NB4 (cell line): Measurements from ENCODE around the gene CACTIN.

ENCODE experiments used
- DNase-seq: peaks from one replicate; pipeline ENCODE4 v3.0.0; 2010; ENCODE audit warnings: low read depth
- H3K4me3 ChIP-seq: one replicate; pipeline ENCODE4 v1.5.1; 2011; ENCODE audit warnings: mild to moderate bottlenecking, low read depth, low read length, moderate library complexity
- MAX ChIP-seq: IDR thresholded peaks from 2 replicates; pipeline ENCODE4 v1.6.1; 2011; ENCODE audit warnings: low read depth, low read length
- MYC ChIP-seq: IDR thresholded peaks from 2 replicates; pipeline ENCODE4 v1.6.1; 2011; ENCODE audit warnings: low read depth, low read length
- POLR2A ChIP-seq: IDR thresholded peaks from 2 replicates; pipeline ENCODE4 v1.6.1; 2011; ENCODE audit warnings: mild to moderate bottlenecking; ENCODE audit not compliant: insufficient read length; ENCODE audit errors: extremely low read depth
- TF ChIP-seq, protein P1 (sequence below): IDR thresholded peaks from one replicate; pipeline ENCODE4 v1.5.1; 2012; ENCODE audit warnings: low read depth, low read length

Gene CACTIN

GRCh38 chr19:3671680-3672574, 45.3 kb upstream of the CACTIN start:
- DNase-seq: no peak
- no peak overlapping the region for H3K4me3 ChIP-seq
- TF ChIP-seq, protein P1, sequence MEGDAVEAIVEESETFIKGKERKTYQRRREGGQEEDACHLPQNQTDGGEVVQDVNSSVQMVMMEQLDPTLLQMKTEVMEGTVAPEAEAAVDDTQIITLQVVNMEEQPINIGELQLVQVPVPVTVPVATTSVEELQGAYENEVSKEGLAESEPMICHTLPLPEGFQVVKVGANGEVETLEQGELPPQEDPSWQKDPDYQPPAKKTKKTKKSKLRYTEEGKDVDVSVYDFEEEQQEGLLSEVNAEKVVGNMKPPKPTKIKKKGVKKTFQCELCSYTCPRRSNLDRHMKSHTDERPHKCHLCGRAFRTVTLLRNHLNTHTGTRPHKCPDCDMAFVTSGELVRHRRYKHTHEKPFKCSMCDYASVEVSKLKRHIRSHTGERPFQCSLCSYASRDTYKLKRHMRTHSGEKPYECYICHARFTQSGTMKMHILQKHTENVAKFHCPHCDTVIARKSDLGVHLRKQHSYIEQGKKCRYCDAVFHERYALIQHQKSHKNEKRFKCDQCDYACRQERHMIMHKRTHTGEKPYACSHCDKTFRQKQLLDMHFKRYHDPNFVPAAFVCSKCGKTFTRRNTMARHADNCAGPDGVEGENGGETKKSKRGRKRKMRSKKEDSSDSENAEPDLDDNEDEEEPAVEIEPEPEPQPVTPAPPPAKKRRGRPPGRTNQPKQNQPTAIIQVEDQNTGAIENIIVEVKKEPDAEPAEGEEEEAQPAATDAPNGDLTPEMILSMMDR: no peak
- no peak for TF ChIP-seq MAX
- no peak for TF ChIP-seq MYC
- TF ChIP-seq POLR2A: no peak

DNA sequence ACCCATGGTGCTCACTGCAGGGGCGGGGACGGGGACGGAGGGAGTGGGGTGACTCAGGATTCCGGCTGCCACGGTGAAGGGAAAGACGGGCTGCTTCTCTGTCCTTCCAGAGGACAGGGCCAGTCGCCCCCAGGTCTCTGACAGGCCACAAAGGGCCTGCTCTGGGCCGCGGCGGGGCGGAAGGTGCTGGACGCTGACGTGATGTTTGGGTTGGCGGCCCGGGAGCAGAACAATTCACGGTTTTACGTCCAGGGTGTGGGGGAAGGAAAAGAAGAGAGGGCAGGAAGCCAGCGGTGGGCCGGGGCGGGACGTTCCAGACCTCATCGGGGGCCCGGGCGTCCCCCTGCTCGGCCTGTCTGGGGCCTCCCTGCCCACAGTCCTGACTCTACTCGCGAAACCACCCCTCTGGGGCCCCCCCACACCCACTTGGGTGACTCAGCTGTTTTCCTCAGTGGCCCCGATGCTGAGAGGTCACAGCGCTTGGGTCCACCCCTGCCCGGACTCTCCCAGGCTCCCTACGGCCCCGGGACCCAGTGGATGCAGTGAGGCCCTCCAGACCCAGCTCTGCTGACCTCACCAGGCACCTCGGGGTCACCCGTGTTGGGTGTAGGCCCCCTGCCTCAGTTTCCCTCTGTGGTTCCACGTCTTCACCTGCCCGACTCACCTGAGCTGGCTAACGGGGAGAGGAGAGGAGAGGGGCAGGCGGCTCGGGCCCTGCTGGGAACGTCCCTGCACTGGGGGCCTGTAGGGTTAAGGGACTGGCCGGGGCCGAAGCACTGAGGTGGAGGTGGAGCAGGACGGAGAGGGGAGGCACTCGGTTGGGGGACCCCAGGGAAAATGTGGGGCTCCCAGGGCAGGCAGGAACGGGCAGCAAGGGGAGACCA, 44.4 kb upstream of the CACTIN start:
- H3K4me3 ChIP-seq: no peak overlapping the region
- TF ChIP-seq MYC (no peak), MAX (no peak), POLR2A (no peak)
- TF ChIP-seq, protein P1: no peak

GRCh38 chr19:3669947-3670795, 43.6 kb upstream of the CACTIN start:
- no peak for DNase-seq
- no peak overlapping the region for H3K4me3 ChIP-seq
- no peak for TF ChIP-seq MYC
- TF ChIP-seq MAX: no peak
- TF ChIP-seq POLR2A: no peak
- TF ChIP-seq, protein P1: no peak

More for the DNA sequence above, 44.4 kb upstream of the CACTIN start:
- DNase-seq: no peak

DNA sequence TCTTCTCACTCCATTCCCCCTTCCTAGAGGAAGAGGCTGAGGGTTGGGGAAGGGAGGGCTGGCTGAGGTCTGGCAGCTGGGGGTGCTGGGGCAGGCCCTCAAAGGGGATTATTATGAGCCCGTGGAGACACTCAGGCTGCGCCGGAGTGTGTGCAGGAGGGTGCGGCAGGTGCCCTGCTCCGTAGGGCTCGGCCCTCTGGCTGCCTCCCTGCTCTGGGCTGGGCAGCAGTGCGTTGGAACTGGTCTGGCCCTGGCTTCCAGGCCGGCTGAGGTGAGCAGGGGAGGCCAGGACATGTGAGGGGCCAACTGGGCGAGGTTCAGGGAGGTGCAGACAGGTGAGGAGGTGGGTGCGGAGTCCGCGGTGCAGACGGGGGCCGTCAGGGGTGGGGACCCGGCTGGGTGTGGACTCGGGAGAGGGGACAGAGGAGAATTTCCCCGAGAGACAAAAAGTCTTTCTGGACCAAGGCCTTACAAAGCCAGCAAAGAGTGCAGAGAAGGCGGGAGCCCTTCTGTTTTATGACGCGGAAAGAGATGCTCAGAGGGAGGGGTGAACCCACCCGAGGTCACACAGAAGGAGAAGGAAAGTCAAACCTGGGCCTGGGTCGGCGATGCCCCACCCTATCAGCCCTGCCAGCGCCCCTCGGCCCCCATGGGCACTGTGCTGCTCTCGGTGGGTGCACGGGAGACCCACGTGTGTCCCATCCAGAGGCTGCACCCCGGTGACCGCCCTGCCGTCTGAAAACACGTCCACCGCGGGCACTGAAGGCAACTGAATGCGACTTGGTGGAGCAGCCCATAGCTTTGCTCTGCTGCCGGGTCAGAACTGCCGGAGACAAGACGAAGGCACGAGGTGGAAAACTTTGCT, 42.7 kb upstream of the CACTIN start:
- no peak overlapping the region for H3K4me3 ChIP-seq
- DNase-seq: no peak
- no peak for TF ChIP-seq MAX
- TF ChIP-seq, protein P1: no peak
